Stimulated activated CD4-positive, alpha-beta T cell treated with anti-CD3 and anti-CD28 coated beads, Interleukin-4, amount 100 ng/mL, for 1 hour (primary cell): ENCODE data around the gene PI4KA.
"Not testable (repeated sequence)": the region's sequence is repeated elsewhere in the genome, so short reads cannot be mapped to it uniquely, and the experiment has no call there.

Source experiments
- DNase-seq: peaks from one replicate; pipeline ENCODE4 v3.0.0-alpha.2; 2020

The PI4KA gene

DNA sequence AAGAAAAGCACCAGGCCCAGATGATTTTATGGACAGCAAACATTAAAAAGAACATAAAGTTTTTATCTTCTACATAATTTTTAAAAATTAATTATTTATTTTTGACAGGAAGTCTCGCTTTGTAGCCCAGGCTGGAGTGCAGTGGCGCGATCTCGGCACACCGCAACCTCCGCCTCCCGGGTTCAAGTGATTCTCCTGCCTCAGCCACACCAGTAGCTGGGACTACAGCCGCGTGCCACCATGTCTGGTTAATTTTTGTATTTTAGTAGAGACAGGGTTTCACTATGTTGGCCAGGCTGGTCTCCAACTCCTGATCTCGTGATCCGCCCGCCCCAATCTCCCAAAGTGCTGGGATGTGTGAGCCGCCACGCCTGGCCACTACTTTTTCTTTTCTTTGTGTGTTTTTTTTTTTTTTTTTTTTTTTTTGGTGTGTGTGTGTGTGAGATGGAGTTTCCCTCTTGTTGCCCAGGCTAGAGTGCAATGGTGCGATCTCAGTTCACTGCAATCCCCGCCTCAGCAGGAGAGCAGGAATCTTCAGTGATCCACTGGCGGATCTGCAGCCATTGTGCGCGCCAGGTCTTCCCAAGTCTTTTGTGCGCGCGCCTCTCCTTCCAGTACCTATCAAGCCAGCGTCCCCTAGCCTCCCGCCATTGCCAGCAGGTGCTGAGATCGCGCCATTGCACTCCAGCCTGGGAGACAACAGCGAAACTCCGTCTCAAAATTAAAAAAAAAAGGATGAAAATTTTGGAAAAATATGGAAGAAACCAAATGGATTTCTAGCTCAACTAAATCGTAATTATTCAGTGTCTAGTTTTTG, 171.0 kb downstream of the PI4KA start:
- DNase-seq: not testable (repeated sequence)

DNA sequence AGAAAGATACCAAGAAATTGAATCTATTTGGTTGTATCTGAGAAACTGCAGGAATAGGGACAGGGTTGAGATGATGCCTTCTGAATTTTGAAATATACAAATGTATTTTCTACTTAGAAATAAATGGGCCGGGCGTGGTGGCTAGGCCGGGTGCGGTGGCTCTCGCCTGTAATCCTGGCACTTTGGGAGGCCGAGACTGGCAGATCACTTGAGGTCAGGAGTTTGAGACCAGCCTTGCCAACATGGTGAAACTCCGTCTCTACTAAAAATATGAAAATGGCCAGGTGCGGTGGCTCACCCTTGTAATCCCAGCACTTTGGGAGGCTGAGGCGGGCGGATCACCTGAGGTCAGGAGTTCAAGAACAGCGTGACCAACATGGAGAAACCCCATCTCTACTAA, 172.8 kb downstream of the PI4KA start:
- DNase-seq: not testable (repeated sequence)

- not testable (repeated sequence) for DNase-seq
These were observed 179.7 kb downstream of the PI4KA start for GRCh38 chr22:20678792-20679435.

GRCh38 chr22:20677684-20678242, 180.8 kb downstream of the PI4KA start:
- DNase-seq: no peak

DNA sequence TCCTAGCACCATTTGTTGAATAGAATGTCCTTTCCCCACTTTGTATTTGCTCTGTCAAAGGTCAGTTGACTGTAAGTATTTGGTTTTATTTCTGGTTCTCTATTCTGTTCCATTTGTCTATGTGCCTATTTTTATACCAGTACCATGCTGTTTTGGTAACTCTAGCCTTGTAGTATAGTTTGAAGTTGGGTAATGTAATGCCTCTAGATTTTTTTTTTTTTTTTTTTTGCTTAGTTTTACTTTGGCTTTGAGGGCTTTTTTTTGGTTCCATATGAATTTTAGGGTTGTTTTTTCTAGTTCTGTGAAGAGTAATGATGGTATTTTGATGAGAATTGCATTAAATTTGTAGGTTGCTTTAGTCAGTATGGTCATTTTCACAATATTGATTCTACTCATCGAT, 183.0 kb downstream of the PI4KA start:
- not testable (repeated sequence) for DNase-seq

GRCh38 chr22:20674998-20675397, 183.6 kb downstream of the PI4KA start:
- no peak for DNase-seq

DNA sequence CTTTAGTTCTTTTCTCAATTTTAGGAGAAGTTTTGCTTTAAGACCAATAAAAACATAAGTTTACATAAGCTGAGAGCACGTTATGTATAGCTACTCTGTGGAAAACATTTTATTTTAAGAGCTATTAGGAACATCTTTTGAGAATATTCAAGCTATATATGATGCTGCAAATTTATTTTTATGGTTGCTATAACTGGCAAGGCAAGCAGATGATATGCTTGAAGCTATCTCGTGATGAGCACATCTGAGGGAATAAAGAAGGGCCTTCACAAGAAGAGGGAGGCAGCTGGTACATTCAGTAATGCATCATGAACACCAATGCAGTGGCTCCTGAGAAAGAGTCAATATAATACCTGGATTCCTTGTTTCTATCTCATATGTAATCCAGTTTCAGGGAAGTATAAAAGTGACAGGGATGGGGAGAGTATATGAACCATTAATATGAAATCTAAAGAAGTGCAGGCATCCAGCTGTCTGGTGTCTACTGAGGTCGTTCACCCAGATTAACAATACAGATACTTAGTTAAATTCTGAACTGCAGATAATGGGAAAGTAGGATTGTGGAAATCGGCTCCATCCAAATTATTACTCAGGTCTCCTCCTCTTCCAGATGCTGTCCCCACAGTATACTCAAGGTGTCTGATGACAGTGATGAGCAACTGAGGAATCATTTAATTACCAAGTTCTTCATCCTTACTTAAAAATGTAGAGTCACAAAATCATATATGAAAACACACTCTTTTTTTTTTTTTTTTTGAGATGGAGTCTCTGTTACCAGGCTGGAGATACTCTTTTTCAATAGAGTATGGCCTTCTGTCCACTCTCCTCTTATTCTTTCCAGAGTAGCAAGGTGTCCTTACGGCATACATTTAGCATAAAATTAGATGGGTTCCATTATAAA, 185.1 kb downstream of the PI4KA start:
- DNase-seq: no peak

- DNase-seq: no peak
These were observed 185.9 kb downstream of the PI4KA start for GRCh38 chr22:20672732-20673131.

GRCh38 chr22:20672082-20672424, 186.6 kb downstream of the PI4KA start:
- no peak for DNase-seq

GRCh38 chr22:20671409-20672081, 187.1 kb downstream of the PI4KA start:
- DNase-seq: no peak

DNA sequence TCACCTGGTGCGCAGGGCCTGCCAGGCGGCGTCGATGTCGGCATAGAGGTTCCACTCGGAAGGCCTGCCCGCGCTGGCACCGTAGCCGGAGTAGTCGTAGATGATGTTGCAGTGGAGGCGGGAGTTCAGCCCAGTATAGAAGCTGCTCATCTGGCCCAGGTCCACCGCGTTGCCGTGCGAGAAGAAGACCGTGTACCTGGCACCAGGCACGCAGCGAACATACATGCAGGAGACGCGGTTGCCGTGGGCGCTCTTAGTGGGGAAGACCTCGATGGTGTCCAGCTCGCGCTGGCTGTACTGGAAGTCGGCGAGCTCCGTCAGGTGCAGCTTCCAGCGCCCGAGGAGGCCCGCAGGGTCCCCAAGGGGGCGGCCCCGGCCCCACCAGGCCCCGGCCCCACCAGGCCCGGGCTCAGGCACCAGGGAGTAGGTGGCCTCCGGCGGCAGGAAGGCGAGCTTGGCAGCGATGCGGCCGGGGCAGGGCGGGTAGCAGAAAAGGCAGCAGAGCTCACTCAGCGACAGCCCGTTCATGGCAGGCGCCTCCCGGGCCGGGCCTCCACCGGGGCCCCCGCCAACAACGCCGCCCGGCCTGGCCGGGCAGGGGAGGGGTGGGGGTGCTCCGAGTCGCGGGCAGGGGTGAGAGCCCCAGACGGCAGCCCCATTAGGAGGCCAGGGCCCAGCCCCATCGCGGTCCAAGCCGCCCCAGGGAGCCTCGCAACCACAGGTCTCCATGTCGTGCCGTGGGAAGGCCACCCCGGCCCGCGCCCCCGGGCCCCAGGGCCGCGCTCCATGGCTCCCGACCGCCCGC, 188.0 kb downstream of the PI4KA start:
- not testable (repeated sequence) for DNase-seq

DNA sequence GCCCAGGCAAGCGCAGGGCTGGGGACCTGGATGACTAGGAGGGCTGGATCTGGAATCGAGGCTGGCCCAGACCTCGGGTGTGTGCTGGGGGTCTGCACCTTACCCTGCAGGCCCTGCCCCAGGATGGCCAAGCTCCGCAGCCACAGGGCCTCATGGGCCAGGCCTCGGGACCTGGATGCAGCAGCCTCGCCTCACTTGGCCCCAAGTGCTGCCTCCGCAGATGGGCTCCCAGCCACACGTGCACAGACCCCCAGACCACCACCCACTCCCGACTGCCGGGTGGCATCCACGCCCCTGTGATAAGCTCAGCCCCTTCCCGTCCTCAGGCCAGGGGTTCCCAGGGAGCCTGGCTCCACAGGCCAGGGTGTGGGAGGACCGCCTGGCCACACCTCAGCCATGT, 188.7 kb downstream of the PI4KA start:
- DNase-seq: not testable (repeated sequence)

DNA sequence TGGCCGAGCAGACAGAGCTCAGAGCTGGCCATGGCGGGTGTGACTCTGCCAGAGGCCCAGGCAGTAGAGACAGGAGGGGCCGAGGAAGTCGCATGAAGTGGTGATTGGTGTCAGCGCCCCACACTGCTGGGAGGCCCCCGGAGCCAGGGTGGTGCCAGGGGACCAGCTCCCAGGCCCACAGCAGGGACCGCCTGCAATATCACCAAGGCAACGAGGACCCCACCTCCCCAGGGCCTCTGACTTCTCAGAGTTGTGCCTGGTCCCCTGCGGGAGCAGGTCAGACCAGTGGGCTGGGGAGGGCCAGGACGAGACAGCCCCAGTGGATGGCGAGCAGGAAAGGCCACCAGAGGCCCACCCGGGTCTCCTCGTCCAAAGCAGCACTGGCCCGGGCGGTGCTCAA, 189.1 kb downstream of the PI4KA start:
- not testable (repeated sequence) for DNase-seq

DNA sequence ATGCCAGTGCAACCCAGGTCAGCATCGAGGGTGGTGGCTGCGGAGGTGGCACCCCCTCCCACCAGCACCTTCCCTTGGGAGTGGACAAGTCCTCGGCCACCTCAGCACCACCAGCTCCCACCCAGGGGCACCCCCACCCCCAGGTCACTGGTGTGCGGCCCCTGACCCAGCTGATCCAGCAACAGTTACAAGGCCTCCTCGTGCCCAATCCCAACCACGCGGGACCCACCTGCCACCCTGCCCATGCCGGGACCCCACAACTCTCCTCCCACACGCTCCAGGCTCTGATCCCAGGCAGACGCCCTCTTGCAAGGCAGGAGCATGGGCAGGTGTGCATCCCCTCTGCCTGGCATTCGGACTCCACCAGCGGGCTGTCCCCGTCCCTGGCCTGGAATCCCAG, 189.8 kb downstream of the PI4KA start:
- DNase-seq: not testable (repeated sequence)

DNA sequence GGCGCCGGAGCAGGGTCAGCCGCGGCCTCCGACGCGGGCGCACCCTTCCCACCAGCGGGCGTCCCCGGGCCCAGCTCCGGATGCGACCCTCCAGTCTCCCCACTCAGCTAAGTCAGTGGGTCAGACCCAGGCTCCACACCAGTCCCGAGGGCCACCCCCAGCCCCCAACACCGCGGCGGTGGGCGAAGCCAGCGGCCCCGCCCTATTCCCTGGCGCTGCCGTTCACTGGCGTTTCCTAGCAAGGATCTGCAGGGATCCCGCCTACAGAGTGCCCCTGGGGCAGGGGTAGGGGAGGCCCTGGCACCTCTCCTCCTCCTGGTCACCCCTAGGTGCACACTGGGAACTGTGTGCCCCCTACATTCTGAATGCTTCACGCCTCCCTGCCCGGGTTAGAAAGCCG, 190.4 kb downstream of the PI4KA start:
- DNase-seq: not testable (repeated sequence)

- not testable (repeated sequence) for DNase-seq
These were observed 191.1 kb downstream of the PI4KA start for GRCh38 chr22:20667548-20667947.

GRCh38 chr22:20666560-20666959, 192.1 kb downstream of the PI4KA start:
- no peak for DNase-seq

DNA sequence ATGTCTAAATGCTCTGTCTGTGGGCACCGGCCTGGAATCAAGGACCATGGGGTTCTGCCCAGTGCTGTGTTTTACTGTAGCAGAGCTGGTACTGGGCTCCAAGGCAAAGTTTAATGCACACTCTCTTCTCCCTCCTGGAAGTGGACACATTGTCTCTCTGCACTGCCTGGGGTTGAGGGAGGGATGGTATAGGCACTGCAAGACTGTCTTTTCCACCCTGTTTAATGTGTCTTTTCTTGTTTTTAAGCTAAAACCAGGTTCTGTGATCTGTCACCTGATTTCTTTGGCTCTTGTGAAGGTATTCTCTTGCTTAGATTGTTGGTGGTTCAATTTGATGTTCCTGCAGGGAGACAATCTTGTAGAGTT, 194.0 kb downstream of the PI4KA start:
- no peak for DNase-seq

- DNase-seq: no peak
These were observed 194.5 kb downstream of the PI4KA start for GRCh38 chr22:20663941-20664593.

- no peak for DNase-seq
These were observed 195.3 kb downstream of the PI4KA start for GRCh38 chr22:20663137-20663828.
